Measurements from ENCODE around the gene KRT31. TPM values are rescaled to one million over a fixed set of nuclear protein-coding genes. Genes with fewer than 3 reads are reported as not detected.

The KRT31 gene
- total and polyA plus RNA-seq, 2 donors (not counting 1 experiment from before 2014, with no cell fraction given) = not detected

DNA sequence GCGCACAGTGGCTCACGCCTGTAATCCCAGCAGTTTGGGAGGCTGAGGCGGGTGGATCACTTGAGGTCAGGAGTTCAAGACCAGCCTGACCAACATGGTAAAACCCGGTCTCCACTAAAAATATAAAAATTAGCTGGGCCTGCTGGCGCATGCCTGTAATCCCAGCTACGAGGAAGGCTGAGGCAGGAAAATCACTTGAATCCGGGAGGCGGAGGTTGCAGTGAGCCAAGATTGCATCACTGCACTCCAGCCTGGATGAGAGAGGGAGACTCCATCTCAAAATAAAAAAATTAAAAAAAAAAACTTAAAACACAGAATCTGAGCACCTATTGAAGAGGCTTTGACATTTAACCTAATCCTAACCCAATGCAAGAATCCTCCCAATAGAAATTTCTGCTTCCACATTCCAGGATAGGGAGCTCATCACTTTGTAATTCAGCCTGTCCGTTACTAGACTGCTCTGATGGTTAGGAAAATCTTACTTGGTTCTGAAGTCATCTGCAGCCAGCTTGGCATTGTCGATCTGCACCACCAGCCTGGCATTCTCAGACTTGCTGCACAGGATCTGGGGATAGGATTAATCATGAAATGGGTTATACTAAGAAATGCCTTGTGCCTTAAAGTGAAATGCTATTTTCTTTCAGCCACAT, 29.9 kb downstream of the KRT31 start:
- Mint-ChIP-seq H3K27ac (no peak overlapping the region), H3K27me3 (peaks cover 30% of the 10 kb centered on the region), H3K4me1 (no peaks in the 10 kb centered on the region), H3K9me3 (ENCODE audit: insufficient read depth) (no peaks in the 10 kb centered on the region), H3K4me3 (no peak overlapping the region)
- Histone ChIP-seq H2AFZ (ENCODE audit: insufficient read depth, low read depth, low read length, poor library complexity, severe bottlenecking) (no peak overlapping the region), H3K27me3 (replicated peaks in 1 of 4; ENCODE audit: control extremely low read depth in 1 of 4, control insufficient read depth in 3 of 4, insufficient read depth in 4 of 4, low read length in 3 of 4) (peaks cover 0 to 6% (median 0%) of the 10 kb centered on the region in 4 experiments), H3K36me3 (replicated peaks in 1 of 2; ENCODE audit: control extremely low read depth in 1 of 2, control insufficient read depth in 1 of 2, extremely low read depth in 1 of 2, insufficient read depth in 2 of 2, low read length in 1 of 2) (no peaks in the 10 kb centered on the region), H3K27ac (ENCODE audit: low read length in 2 of 2) (no peak overlapping the region), H4K20me1 (ENCODE audit: control insufficient read depth, insufficient read depth, low read length, poor library complexity, severe bottlenecking) (no peaks in the 10 kb centered on the region), H3K4me1 (ENCODE audit: control insufficient read depth in 2 of 2, insufficient read depth in 2 of 2, low read length in 2 of 2) (no peaks in the 10 kb centered on the region), H3K9me3 (ENCODE audit: control extremely low read depth in 1 of 3, control insufficient read depth in 2 of 3, insufficient read depth in 1 of 3, low read length in 2 of 3) (no peaks in the 10 kb centered on the region), H3K9ac (ENCODE audit: low read length) (no peak overlapping the region), H3K4me2 (replicated peaks; ENCODE audit: low read depth, low read length, poor library complexity, severe bottlenecking) (no peak overlapping the region), H3K79me2 (ENCODE audit: control insufficient read depth, insufficient read depth, low read length) (no peaks in the 10 kb centered on the region), H3K4me3 (ENCODE audit: control extremely low read depth in 1 of 5, extremely low read depth in 1 of 5, insufficient read depth in 1 of 5, low read depth in 2 of 5, low read length in 4 of 5) (no peak overlapping the region)
- ChIA-PET CTCF (no interaction called here), POLR2A (no interaction called here)
- WGBS (ENCODE audit: insufficient coverage) = 98% methylated on average over 6 of the region's 10 CpGs
- intact Hi-C loops (cut with micrococcal nuclease) = no loop called here
- DNase-seq = no peak
- TF ChIP-seq, protein P1, sequence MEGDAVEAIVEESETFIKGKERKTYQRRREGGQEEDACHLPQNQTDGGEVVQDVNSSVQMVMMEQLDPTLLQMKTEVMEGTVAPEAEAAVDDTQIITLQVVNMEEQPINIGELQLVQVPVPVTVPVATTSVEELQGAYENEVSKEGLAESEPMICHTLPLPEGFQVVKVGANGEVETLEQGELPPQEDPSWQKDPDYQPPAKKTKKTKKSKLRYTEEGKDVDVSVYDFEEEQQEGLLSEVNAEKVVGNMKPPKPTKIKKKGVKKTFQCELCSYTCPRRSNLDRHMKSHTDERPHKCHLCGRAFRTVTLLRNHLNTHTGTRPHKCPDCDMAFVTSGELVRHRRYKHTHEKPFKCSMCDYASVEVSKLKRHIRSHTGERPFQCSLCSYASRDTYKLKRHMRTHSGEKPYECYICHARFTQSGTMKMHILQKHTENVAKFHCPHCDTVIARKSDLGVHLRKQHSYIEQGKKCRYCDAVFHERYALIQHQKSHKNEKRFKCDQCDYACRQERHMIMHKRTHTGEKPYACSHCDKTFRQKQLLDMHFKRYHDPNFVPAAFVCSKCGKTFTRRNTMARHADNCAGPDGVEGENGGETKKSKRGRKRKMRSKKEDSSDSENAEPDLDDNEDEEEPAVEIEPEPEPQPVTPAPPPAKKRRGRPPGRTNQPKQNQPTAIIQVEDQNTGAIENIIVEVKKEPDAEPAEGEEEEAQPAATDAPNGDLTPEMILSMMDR (IDR thresholded peaks at IDR 0.05) = no peak
- TF ChIP-seq EZH2 (IDR thresholded peaks at IDR 0.05; ENCODE audit: borderline replicate concordance, insufficient read depth, low read depth, low read length, poor library complexity, severe bottlenecking) = no peak
- ATAC-seq (ENCODE audit: low read depth) = no peak

DNA sequence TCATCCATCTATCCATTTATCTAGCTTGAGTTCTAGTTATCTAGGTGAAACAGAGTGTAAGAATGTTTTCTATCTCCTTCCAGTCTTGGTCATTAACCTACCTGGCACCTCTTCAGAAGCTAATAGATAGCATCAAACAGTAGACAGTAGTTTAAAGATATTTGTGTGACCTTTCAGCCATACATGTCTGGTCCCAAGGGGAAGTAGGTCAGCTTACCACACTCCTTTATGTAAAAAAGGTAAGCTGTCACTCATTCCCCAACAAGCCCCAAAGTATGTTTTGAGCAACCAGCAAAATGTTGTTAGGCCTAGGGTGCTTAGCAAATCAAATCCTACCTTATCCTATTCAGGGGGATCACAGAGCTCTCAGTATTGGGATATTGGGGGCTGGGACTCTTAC, 31.3 kb downstream of the KRT31 start:
- no peak overlapping the region for H3K27ac ChIP-seq (ENCODE audit: low read length in 2 of 2)
- H3K27me3 ChIP-seq (replicated peaks in 1 of 4; ENCODE audit: control extremely low read depth in 1 of 4, control insufficient read depth in 3 of 4, insufficient read depth in 4 of 4, low read length in 3 of 4) = peaks cover 0 to 15% (median 0%) of the 10 kb centered on the region in 4 experiments
- Mint-ChIP-seq H3K27me3 (peaks cover 30% of the 10 kb centered on the region), H3K27ac (no peak overlapping the region), H3K4me1 (no peaks in the 10 kb centered on the region), H3K9me3 (ENCODE audit: insufficient read depth) (no peaks in the 10 kb centered on the region), H3K4me3 (no peak overlapping the region)
- ChIA-PET CTCF (no interaction called here), POLR2A (interaction anchor here (0.7 kb wide), 1 partner anchor 9 kb away, joined by 4 read pairs; no protein-coding TSS in a partner anchor)
- H3K4me1 ChIP-seq (ENCODE audit: control insufficient read depth in 2 of 2, insufficient read depth in 2 of 2, low read length in 2 of 2) = no peaks in the 10 kb centered on the region
- DNase-seq (no peak), ATAC-seq (ENCODE audit: low read depth) (no peak)
- no peak for TF ChIP-seq EZH2 (IDR thresholded peaks at IDR 0.05; ENCODE audit: borderline replicate concordance, insufficient read depth, low read depth, low read length, poor library complexity, severe bottlenecking)
- TF ChIP-seq, protein P1 (IDR thresholded peaks at IDR 0.05) = no peak
- H3K79me2 ChIP-seq (ENCODE audit: control insufficient read depth, insufficient read depth, low read length) = no peaks in the 10 kb centered on the region
- no peaks in the 10 kb centered on the region for H3K36me3 ChIP-seq (replicated peaks in 1 of 2; ENCODE audit: control extremely low read depth in 1 of 2, control insufficient read depth in 1 of 2, extremely low read depth in 1 of 2, insufficient read depth in 2 of 2, low read length in 1 of 2)
- no peak overlapping the region for H3K4me3 ChIP-seq (ENCODE audit: control extremely low read depth in 1 of 5, extremely low read depth in 1 of 5, insufficient read depth in 1 of 5, low read depth in 2 of 5, low read length in 4 of 5)
- no peaks in the 10 kb centered on the region for H4K20me1 ChIP-seq (ENCODE audit: control insufficient read depth, insufficient read depth, low read length, poor library complexity, severe bottlenecking)
- no peak overlapping the region for H2AFZ ChIP-seq (ENCODE audit: insufficient read depth, low read depth, low read length, poor library complexity, severe bottlenecking)
- intact Hi-C loops (cut with micrococcal nuclease) = no loop called here
- H3K9me3 ChIP-seq (ENCODE audit: control extremely low read depth in 1 of 3, control insufficient read depth in 2 of 3, insufficient read depth in 1 of 3, low read length in 2 of 3) = no peaks in the 10 kb centered on the region
- H3K4me2 ChIP-seq (replicated peaks; ENCODE audit: low read depth, low read length, poor library complexity, severe bottlenecking) = no peak overlapping the region
- H3K9ac ChIP-seq (ENCODE audit: low read length) = no peak overlapping the region

Data from B cell (primary cell).